KMS-11 (cell line): ENCODE results near the gene HSD17B2.

ENCODE experiments used
- H2AFZ ChIP-seq: fragments of 200-600 bp; sonication (generic); 2 replicates; pipeline ENCODE4 v1.6.1; 2016; ENCODE audit warnings: antibody characterized with exemption, mixed run types, low read depth
- H3K27ac ChIP-seq: fragments of 200-600 bp; sonication (generic); 2 replicates; pipeline ENCODE4 v1.6.1; 2016; ENCODE audit warnings: mild to moderate bottlenecking, mixed run types
- H3K27me3 ChIP-seq: fragments of 200-600 bp; sonication (generic); 2 replicates; pipeline ENCODE4 v1.6.1; 2017; ENCODE audit warnings: mild to moderate bottlenecking, low read depth, mixed run types, moderate library complexity; ENCODE audit not compliant: insufficient read depth
- H3K36me3 ChIP-seq: fragments of 200-600 bp; sonication (generic); 2 replicates; pipeline ENCODE4 v1.6.1; 2017; ENCODE audit warnings: mild to moderate bottlenecking, mixed run types; ENCODE audit not compliant: insufficient read depth
- H3K4me1 ChIP-seq: fragments of 200-600 bp; sonication (generic); 2 replicates; pipeline ENCODE4 v1.6.1; 2016; ENCODE audit warnings: mild to moderate bottlenecking, low read depth, mixed run types; ENCODE audit not compliant: poor library complexity, severe bottlenecking
- H3K4me2 ChIP-seq: fragments of 200-600 bp; sonication (generic); 2 replicates; pipeline ENCODE4 v1.7.0; 2016; ENCODE audit warnings: mild to moderate bottlenecking, mixed run types
- H3K4me3 ChIP-seq: fragments of 200-600 bp; sonication (generic); IDR thresholded peaks from 2 replicates; pipeline ENCODE4 v1.6.1; 2017; ENCODE audit warnings: low read depth, low read length, mixed read lengths; ENCODE audit not compliant: insufficient read depth
- H3K79me2 ChIP-seq: fragments of 200-600 bp; sonication (generic); 2 replicates; pipeline ENCODE4 v1.6.1; 2016; ENCODE audit warnings: low read depth, mixed run types; ENCODE audit not compliant: insufficient read depth
- H3K9ac ChIP-seq: fragments of 200-600 bp; sonication (generic); 2 replicates; pipeline ENCODE4 v1.6.1; 2016; ENCODE audit warnings: mild to moderate bottlenecking, mixed run types
- H4K20me1 ChIP-seq: fragments of 200-600 bp; sonication (generic); 2 replicates; pipeline ENCODE4 v1.6.1; 2016; ENCODE audit warnings: mild to moderate bottlenecking, mixed run types; ENCODE audit not compliant: insufficient read depth
- TF ChIP-seq, protein P1 (sequence below): fragments of 200-600 bp; sonication (generic); conservative IDR thresholded peaks from 2 replicates; pipeline ENCODE4 v1.6.1; 2017; ENCODE audit warnings: low read depth, mild to moderate bottlenecking, antibody characterized with exemption, low read length, moderate library complexity, mixed read lengths

HSD17B2 gene

DNA sequence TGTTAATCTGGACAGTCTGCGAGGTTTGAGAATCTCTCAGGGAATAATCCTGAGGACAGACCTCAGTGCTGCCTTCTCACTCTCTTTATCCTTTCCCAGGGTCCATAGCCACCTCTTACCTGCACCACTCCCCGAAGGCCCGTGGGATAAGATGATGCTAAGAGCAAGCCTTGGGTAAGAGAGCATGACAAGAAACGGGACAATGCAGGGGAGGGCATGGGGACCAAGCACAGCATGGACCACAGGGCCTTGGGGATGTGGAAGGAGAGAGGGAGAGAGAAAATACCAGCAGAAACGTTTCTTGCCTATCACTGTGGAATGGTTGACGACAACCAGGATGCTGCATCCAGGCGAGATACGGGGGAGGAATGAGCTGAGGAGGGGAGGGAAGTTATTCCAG is 15.5 kb upstream of the HSD17B2 start:
- no peaks in the 10 kb centered on the region for H4K20me1 ChIP-seq

DNA sequence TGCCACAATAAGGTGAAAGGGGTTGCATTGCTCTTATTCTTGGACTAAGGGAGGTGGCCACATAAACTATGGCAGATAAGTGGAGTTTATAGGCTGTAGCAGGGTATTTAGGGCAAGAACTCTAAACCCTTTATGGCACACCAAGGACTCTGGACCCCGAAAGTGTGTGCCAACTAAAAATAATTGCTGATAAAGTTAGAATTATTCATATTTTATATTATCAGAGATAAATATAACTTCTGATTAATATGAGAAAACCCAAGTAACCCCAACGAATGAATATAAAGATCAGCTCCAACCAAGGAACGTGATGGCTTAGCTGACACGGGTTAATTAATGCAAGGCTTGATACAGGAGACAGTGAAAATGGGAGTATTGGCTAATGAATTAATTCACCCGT is 15.0 kb upstream of the HSD17B2 start:
- TF ChIP-seq, protein P1, sequence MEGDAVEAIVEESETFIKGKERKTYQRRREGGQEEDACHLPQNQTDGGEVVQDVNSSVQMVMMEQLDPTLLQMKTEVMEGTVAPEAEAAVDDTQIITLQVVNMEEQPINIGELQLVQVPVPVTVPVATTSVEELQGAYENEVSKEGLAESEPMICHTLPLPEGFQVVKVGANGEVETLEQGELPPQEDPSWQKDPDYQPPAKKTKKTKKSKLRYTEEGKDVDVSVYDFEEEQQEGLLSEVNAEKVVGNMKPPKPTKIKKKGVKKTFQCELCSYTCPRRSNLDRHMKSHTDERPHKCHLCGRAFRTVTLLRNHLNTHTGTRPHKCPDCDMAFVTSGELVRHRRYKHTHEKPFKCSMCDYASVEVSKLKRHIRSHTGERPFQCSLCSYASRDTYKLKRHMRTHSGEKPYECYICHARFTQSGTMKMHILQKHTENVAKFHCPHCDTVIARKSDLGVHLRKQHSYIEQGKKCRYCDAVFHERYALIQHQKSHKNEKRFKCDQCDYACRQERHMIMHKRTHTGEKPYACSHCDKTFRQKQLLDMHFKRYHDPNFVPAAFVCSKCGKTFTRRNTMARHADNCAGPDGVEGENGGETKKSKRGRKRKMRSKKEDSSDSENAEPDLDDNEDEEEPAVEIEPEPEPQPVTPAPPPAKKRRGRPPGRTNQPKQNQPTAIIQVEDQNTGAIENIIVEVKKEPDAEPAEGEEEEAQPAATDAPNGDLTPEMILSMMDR, result no peak
- no peak overlapping the region for H3K27ac ChIP-seq

More for the DNA sequence above, 15.5 kb upstream of the HSD17B2 start:
- Histone ChIP-seq H3K79me2 (no peaks in the 10 kb centered on the region), H3K4me3 (no peak overlapping the region), H2AFZ (no peak overlapping the region), H3K9ac (no peak overlapping the region), H3K36me3 (no peaks in the 10 kb centered on the region), H3K27ac (no peak overlapping the region), H3K27me3 (no peaks in the 10 kb centered on the region), H3K4me2 (no peak overlapping the region), H3K4me1 (no peaks in the 10 kb centered on the region)
- TF ChIP-seq, protein P1, result no peak

DNA sequence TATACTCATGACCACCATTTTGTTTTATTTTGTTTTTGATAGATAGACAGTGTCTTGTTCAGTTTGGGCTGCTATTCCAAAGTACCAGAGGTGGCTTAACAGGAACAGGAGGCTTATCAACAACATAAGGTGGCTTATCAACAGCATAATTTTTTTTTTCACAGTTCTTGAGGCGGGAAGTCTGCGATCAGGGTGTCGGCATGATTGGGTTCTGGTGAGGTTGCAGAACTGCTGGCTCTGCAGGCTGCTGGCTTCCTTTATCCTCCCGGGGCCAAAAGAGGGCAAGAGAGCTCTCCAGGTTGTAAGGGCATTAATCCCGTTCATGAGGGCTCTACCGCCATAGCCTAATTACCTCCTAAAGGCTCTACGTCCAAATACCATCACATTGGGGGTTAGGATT is 11.8 kb upstream of the HSD17B2 start:
- no peak overlapping the region for H3K4me3 ChIP-seq
- no peaks in the 10 kb centered on the region for H4K20me1 ChIP-seq
- no peak overlapping the region for H2AFZ ChIP-seq
- H3K9ac ChIP-seq, result no peak overlapping the region
- no peaks in the 10 kb centered on the region for H3K27me3 ChIP-seq
- no peaks in the 10 kb centered on the region for H3K79me2 ChIP-seq
- H3K4me2 ChIP-seq, result no peak overlapping the region
- TF ChIP-seq, protein P1, result no peak
- no peaks in the 10 kb centered on the region for H3K4me1 ChIP-seq
- H3K36me3 ChIP-seq, result no peaks in the 10 kb centered on the region
- no peak overlapping the region for H3K27ac ChIP-seq

More for the DNA sequence above, 15.0 kb upstream of the HSD17B2 start:
- Histone ChIP-seq H3K9ac (no peak overlapping the region), H3K36me3 (no peaks in the 10 kb centered on the region), H3K4me3 (no peak overlapping the region), H2AFZ (no peak overlapping the region), H3K4me1 (no peaks in the 10 kb centered on the region), H3K79me2 (no peaks in the 10 kb centered on the region), H3K4me2 (no peak overlapping the region), H4K20me1 (no peaks in the 10 kb centered on the region), H3K27me3 (no peaks in the 10 kb centered on the region)

DNA sequence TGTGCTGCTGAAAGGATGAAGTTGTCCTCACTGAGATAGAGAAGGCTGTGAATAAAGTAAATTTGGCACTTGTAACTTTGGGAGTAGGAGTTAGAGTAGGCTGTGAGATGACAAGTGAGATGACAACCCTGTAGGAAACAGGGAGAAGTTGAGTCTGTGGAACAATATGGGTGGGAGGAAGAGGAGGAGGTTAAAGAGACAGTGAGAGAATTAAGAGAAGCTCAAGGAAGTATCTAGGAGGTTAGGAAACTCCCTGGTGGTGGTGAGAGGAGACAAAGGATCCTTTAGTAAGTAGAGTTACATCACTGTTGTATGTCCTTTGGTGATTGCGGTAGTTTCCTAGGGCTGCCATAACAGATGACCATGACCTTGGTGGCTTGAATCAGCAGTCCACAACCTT is 10.7 kb upstream of the HSD17B2 start:
- Histone ChIP-seq H3K4me2 (no peak overlapping the region), H3K4me1 (no peaks in the 10 kb centered on the region), H4K20me1 (no peaks in the 10 kb centered on the region), H3K27ac (no peak overlapping the region), H3K4me3 (no peak overlapping the region), H3K36me3 (no peaks in the 10 kb centered on the region), H2AFZ (no peak overlapping the region), H3K79me2 (no peaks in the 10 kb centered on the region), H3K9ac (no peak overlapping the region), H3K27me3 (no peaks in the 10 kb centered on the region)
- TF ChIP-seq, protein P1, result no peak

DNA sequence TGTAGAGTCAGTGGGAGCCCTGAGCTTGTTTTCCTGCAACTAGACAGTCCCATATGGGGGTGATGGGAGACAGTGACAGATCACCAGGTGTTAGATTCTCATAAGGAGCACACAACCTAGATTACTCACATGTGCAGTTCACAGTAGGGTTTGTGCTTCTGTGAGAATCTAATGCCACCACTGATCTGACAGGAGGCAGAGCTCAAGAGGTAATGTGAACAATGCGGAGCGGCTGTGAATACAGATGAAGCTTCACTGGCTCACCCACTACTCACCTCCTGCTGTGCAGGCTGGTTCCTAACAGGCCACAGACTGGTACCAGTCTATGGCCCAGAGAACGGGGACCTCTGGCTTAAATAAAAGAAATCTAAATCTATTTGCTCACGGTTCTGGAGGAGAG is 10.2 kb upstream of the HSD17B2 start:
- Histone ChIP-seq H3K4me3 (no peak overlapping the region), H4K20me1 (no peaks in the 10 kb centered on the region), H2AFZ (no peak overlapping the region), H3K36me3 (no peaks in the 10 kb centered on the region), H3K27me3 (no peaks in the 10 kb centered on the region), H3K4me2 (no peak overlapping the region), H3K4me1 (no peaks in the 10 kb centered on the region), H3K27ac (no peak overlapping the region), H3K9ac (no peak overlapping the region), H3K79me2 (no peaks in the 10 kb centered on the region)
- TF ChIP-seq, protein P1, result no peak
